Raji (cell line): Measurements from ENCODE around the gene ZNF423.

ENCODE experiments used
- POLR2A ChIP-seq: IDR thresholded peaks from 2 replicates; pipeline ENCODE4 v1.6.1; 2011; ENCODE audit warnings: low read depth, low read length, control low read depth; ENCODE audit not compliant: insufficient read depth

Gene ZNF423

GRCh38 chr16:49688036-49688697 is 167.7 kb downstream of the ZNF423 start:
- TF ChIP-seq POLR2A, result no peak

- TF ChIP-seq POLR2A, result no peak
Observed at GRCh38 chr16:49687476-49688002, 168.4 kb downstream of the ZNF423 start.

GRCh38 chr16:49684696-49685095 is 171.2 kb downstream of the ZNF423 start:
- TF ChIP-seq POLR2A, result no peak

GRCh38 chr16:49682577-49683165 is 173.2 kb downstream of the ZNF423 start:
- TF ChIP-seq POLR2A, result no peak

GRCh38 chr16:49681217-49681883 is 174.6 kb downstream of the ZNF423 start:
- no peak for TF ChIP-seq POLR2A

GRCh38 chr16:49679095-49679494 is 176.8 kb downstream of the ZNF423 start:
- TF ChIP-seq POLR2A, result no peak

- TF ChIP-seq POLR2A, result no peak
Observed at GRCh38 chr16:49675413-49675812, 180.5 kb downstream of the ZNF423 start.

GRCh38 chr16:49674990-49675389 is 180.9 kb downstream of the ZNF423 start:
- no peak for TF ChIP-seq POLR2A

- TF ChIP-seq POLR2A, result no peak
Observed at GRCh38 chr16:49674351-49674851, 181.5 kb downstream of the ZNF423 start.

GRCh38 chr16:49673442-49673841 is 182.5 kb downstream of the ZNF423 start:
- TF ChIP-seq POLR2A, result no peak

GRCh38 chr16:49672753-49673152 is 183.2 kb downstream of the ZNF423 start:
- TF ChIP-seq POLR2A, result no peak

GRCh38 chr16:49671333-49671732 is 184.6 kb downstream of the ZNF423 start:
- no peak for TF ChIP-seq POLR2A

GRCh38 chr16:49670627-49671026 is 185.3 kb downstream of the ZNF423 start:
- TF ChIP-seq POLR2A, result no peak

GRCh38 chr16:49665482-49666230 is 190.3 kb downstream of the ZNF423 start:
- TF ChIP-seq POLR2A, result no peak
